Right ventricle myocardium inferior (tissue), 1 donor: ENCODE results near the gene HYOU1. TPM values are rescaled to one million over a fixed set of nuclear protein-coding genes. Genes with fewer than 3 reads are reported as not detected.
"Not testable (repeated sequence)": the region's sequence is repeated elsewhere in the genome, so short reads cannot be mapped to it uniquely, and the experiment has no call there.

Source experiments
- ATAC-seq: fragments of 200-7000 bp; cut with Tn5 transposase; one replicate; pipeline ENCODE4 v1.9.1; 2020; ENCODE audit warnings: mild to moderate bottlenecking, moderate library complexity
- DNase-seq: peaks from one replicate; pipeline ENCODE4 v3.0.0; 2021; ENCODE audit errors: missing footprints
- intact Hi-C: fragments of 100-400 bp; cut with DNase I; formaldehyde crosslinking; loops from one replicate; pipeline ENCODE4 v1.11.0; 2022
- total RNA-seq: library from RNA; stranded (reverse); fragmentation: NEBNext Ultra II Directional; extraction: Animal tissue kit (Norgen Biotek cat#: 25700); gene quantifications from one replicate; pipeline ENCODE4 v1.2.1, GENCODE V29; 2021
- donor health status: DM: no; HTN: yes; CAD: no; lungs with severe emphysema.

Gene HYOU1
- total RNA-seq, 1 donor from 2014 or later = 78.3 TPM

- ATAC-seq (no peak), DNase-seq (no peak)
- intact Hi-C loops = no loop called here
These were observed 5.4 kb downstream of the HYOU1 start for GRCh38 chr11:119051440-119052162.

GRCh38 chr11:119049081-119049480, 7.9 kb downstream of the HYOU1 start:
- intact Hi-C loops = no loop called here
- no peak for DNase-seq
- no peak for ATAC-seq

GRCh38 chr11:119048644-119049043, 8.4 kb downstream of the HYOU1 start:
- intact Hi-C loops = no loop called here
- ATAC-seq = no peak
- DNase-seq = no peak

DNA sequence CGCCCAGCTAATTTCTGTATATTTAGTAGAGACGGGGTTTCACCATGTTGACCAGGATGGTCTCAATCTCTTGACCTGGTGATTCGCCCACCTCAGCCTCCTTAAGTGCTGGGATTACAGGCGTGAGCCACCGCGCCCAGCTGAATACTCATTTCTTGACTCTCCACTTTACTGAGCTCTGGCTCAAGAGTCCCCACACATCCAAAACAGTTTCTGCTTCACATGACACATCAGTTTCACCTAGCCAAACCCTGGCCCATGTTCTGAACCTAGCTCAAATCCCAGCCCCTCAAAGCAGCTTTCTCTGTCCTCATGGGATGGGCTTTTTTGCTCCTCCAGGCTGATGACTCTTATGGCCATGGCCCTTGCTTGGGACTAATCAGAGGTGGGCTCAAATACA, 9.8 kb downstream of the HYOU1 start:
- ATAC-seq = no peak
- intact Hi-C loops = no loop called here

DNA sequence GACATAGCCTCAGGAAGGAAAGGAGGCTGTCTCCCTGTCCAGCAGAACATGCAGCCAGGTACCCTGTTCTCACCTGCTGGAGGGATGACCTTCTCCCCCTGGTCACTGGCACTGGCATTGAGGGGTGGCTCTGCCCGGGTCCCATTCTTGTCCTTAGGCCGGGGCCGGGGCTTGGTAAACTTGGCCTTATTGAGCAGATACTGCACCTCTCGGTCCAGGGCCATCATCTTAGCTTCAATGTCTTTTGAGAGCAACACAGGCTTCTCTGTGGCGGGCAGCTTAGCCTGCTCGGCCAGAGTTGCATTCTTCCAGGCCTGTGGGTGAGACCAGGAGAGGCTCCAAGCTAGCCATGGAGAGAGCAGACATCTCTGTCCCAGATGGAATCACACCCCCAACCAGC, 10.5 kb downstream of the HYOU1 start:
- no peak for ATAC-seq
- intact Hi-C loops = no loop called here
- no peak for DNase-seq

More for the DNA sequence above, 9.8 kb downstream of the HYOU1 start:
- no peak for DNase-seq

DNA sequence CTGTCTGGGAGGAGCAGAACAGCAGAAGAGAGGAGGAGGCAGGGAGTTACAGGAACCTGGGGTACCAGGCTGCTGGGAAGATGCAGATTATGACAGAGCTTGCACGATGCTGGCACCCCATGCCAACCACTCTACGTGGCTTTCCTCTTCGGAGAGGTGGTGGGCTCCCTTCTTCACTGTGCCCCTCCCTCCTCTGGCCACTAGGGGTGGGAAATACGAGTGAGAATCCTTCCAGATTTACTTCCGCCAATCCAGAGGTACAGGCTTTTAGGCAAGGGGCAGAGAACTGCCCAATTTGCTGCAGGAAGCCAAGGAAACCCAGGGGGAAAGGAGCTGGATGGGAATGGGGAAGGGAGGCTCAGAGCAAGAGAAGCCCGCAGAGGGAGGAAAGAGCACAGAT, 12.3 kb downstream of the HYOU1 start:
- DNase-seq (no peak), ATAC-seq (no peak)

GRCh38 chr11:119042927-119043326, 14.1 kb downstream of the HYOU1 start:
- DNase-seq (no peak), ATAC-seq (no peak)
- intact Hi-C loops = no loop called here

More for the DNA sequence above, 12.3 kb downstream of the HYOU1 start:
- intact Hi-C loops = no loop called here

DNA sequence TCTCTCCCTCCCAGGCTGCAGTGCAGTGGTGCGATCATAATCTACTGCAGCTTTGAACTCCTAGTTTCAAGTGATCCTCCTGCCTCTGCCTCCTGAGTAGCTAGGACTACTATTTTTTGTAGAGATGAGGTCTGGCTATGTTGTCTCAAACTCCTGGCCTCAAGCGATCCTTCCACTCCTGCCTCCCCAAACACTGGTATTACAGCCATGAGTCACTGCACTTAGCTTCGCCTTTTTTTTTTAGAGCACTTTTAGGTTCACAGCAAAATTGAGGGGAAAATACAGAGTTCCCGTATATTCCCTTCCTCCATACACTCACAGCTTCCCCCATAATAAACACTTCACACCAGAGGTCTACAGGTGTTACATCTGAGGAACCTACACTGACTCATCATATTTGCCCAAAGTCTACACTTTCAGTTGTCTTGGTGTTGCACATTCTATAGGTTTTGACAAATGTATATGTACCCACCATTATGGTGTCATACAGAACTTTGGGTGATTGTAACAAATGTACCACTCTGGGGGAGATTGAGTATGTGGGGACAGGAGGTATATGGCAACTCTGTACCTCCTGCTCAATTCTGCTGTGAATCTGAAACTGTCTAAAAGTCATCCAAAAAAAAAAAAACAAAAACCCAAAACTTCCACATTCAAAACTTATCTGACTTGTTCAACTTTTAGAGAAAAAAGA, 15.0 kb downstream of the HYOU1 start:
- intact Hi-C loops = no loop called here
- DNase-seq (no peak), ATAC-seq (no peak)

DNA sequence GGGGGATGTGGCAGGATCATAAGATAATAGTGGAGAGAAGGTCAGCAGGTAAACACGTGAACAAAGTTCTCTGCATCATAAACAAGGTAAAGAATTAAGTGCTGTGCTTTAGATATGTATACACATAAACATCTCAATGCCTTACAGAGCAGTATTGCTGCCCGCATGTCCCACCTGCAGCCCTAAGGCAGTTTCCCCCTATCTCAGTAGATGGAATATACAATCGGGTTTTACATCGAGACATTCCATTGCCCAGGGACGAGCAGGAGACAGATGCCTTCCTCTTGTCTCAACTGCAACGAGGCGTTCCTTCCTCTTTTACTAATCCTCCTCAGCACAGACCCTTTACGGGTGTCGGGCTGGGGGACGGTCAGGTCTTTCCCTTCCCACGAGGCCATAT, 17.5 kb downstream of the HYOU1 start:
- ATAC-seq, DNase-seq, intact Hi-C loops: not testable (repeated sequence)

GRCh38 chr11:119038884-119039283, 18.1 kb downstream of the HYOU1 start:
- no peak for ATAC-seq
- no peak for DNase-seq
- intact Hi-C loops = no loop called here

GRCh38 chr11:119034813-119035212, 22.2 kb downstream of the HYOU1 start:
- DNase-seq (no peak), ATAC-seq (no peak)
- intact Hi-C loops = no loop called here

DNA sequence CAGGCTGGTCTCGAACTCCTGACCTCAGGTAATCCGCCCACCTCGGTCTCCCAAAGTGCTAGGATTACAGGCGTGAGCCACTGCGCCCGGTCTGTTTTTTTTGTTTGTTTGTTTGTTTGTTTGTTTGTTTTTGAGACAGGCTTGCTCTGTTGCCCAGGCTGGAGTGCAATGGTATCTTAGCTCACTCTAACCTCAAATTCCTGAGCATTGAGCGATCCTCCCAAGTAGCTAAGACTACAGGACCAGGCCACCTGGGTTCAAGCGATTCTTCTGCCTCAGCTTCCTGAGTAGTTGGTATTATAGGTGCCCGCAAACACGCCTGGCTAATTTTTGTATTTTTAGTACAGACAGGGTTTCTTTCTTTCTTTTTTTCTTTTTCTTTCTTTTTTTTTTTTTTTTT, 23.6 kb downstream of the HYOU1 start:
- ATAC-seq, DNase-seq, intact Hi-C loops: not testable (repeated sequence)

DNA sequence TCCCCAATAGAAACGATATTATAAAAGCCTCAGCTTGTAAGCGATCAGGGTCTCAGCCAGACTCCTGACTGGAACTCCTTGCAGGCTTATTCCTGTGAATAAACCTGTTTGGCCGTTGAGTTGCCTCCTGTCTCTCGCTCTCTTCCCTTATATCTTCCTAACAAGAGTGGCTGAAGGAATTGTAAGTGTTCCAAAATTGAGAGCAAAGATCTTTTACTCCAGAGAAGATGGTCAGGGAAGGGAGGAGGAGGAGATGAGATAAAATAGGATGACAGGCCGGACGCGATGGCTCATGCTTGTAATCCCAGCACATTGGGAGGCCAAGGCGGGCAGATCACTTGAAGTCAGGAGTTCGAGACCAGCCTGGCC, 25.1 kb downstream of the HYOU1 start:
- no peak for DNase-seq
- intact Hi-C loops = loop anchor here (2.0 kb wide), 1 partner anchor 71 kb away; no protein-coding TSS in a partner anchor
- no peak for ATAC-seq

DNA sequence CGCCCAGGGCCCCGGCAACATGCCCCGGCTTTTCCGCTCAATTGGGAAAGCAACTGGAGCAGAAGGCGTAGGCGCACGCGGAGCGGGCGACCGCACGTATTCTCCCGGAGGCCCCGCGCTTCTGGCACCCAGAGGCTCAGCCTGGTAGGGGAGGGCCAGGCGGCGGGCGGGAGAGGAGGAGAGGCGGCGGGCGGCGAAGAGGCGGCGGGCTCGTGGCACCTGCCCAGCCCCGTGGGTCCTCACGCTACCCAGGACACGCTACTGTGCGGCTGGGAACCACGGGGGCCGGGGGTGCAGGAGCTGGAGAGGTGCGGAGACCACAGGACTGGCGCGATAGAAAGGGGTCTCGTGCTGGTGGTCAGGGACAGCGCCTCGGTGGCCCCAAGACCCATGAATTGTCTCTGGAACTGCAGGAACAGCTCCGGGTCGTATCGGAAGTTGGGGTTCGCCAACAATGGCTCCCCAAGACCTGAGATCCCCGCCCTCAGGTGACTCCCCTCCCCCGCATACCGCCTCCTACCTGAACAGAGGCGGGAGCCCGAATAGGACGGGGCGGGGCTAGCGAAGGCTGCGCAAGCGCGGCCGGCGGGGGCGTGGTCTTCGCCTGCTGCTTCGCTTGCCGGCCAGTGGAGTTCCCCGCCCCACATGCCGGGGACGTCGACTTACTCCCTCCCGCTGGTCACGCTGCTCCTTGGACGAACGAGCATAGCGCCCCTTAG, 26.5 kb downstream of the HYOU1 start, which contains the start of gene SLC37A4:
TSS of gene SLC37A4 (minus strand) at position 549 of the 719 bp plus-strand sequence.
- ATAC-seq (peak; percentile 98), DNase-seq (peak; percentile 99)
- intact Hi-C loops = loop anchor here (2.0 kb wide), 1 partner anchor 72 kb away; no protein-coding TSS in a partner anchor

- DNase-seq (no peak), ATAC-seq (peak; percentile 3)
- intact Hi-C loops = loop anchor here (2.0 kb wide), 1 partner anchor 73 kb away; no protein-coding TSS in a partner anchor
These were observed 27.0 kb downstream of the HYOU1 start for GRCh38 chr11:119030029-119030328.

- no peak for ATAC-seq
- DNase-seq = no peak
- intact Hi-C loops = loop anchor here (2.0 kb wide), 1 partner anchor 73 kb away; no protein-coding TSS in a partner anchor
These were observed 27.5 kb downstream of the HYOU1 start for GRCh38 chr11:119029340-119030028.

- intact Hi-C loops = no loop called here
- ATAC-seq (no peak), DNase-seq (no peak)
These were observed 28.0 kb downstream of the HYOU1 start for GRCh38 chr11:119029069-119029339.

DNA sequence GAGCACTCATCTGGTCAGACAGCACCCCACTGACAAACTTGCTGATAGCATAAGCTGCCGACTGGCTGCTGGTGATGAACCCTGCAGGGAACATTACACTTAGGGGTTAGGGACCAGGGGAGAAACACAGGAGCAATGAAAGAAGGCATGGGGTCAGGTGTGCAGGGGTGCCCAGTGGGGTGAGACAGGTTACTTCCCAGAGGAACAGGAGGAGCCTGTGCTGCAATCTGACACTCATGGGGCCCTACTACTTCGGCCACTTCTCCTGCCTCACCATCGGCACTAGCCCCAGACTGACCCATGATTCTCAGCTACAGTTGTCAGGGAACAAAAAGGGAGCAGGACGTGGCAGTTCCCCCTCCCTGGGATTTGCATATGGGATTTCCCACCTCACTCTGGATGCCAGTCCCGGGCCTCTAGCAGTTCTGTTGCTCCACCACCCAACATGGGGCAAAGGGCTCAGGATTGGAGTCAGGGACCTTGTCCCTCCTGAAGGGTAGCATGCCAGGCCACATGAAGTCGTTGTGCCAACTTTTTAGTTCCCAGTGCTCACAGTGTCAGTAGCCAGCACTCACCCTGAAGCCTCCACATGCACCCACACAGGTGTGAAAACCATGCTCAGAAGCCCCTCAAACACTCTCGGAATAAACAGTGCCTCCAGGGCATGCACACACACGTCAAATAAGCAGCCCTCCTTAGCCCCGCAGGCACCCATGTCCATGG, 28.5 kb downstream of the HYOU1 start:
- DNase-seq (no peak), ATAC-seq (no peak)
- intact Hi-C loops = no loop called here
